CD8-positive, alpha-beta memory T cell (primary cell): ENCODE data around the gene CST6. TPM values are rescaled to one million over a fixed set of nuclear protein-coding genes. Genes with fewer than 3 reads are reported as not detected.
"Not testable (repeated sequence)": the region's sequence is repeated elsewhere in the genome, so short reads cannot be mapped to it uniquely, and the experiment has no call there.

Source experiments
- CTCF ChIA-PET: fragments of 350-600 bp; sonication (Branson Sonifier 250); formaldehyde crosslinking; loops from one replicate; lab custom pipeline; 2021; ENCODE audit warnings: antibody characterized with exemption; lab: Charles Lee
- POLR2A ChIA-PET: fragments of 350-600 bp; sonication (Branson Sonifier 250); formaldehyde crosslinking; loops from one replicate; lab custom pipeline; 2021; ENCODE audit warnings: antibody characterized with exemption; lab: Charles Lee
- DNase-seq, 5 donors: peaks; one replicate each; pipeline versions ENCODE4 v3.0.0 to v3.0.0-alpha.2; 2020 to 2022; ENCODE audit warnings: mixed read lengths in 1 of 5
- H3K27ac ChIP-seq: one replicate; pipeline ENCODE4 v1.7.0; 2013; ENCODE audit warnings: low read depth, mild to moderate bottlenecking, low read length, moderate library complexity
- H3K27me3 ChIP-seq: 2 replicates; pipeline ENCODE4 v1.7.0; 2013; ENCODE audit warnings: low read length, mild to moderate bottlenecking; ENCODE audit not compliant: insufficient read depth, poor library complexity, severe bottlenecking
- H3K36me3 ChIP-seq: 2 replicates; pipeline ENCODE4 v1.7.0; 2013; ENCODE audit warnings: mild to moderate bottlenecking, low read length, moderate library complexity; ENCODE audit not compliant: insufficient read depth
- H3K4me1 ChIP-seq: 2 replicates; pipeline ENCODE4 v1.7.0; 2013; ENCODE audit warnings: mild to moderate bottlenecking, low read length, moderate library complexity; ENCODE audit not compliant: insufficient read depth
- H3K4me3 ChIP-seq: 2 replicates; pipeline ENCODE4 v1.7.0; 2013; ENCODE audit warnings: mild to moderate bottlenecking, low read length
- H3K9me3 ChIP-seq: 2 replicates; pipeline ENCODE4 v1.7.0; 2013; ENCODE audit warnings: mild to moderate bottlenecking, low read length
- H3K27ac Mint-ChIP-seq, 8 donors: one replicate each; pipeline ENCODE4 v1.8.0; 2020 to 2021; ENCODE audit warnings: mixed read lengths in 8 of 8, mild to moderate bottlenecking in 6 of 8, inconsistent platforms in 3 of 8, moderate library complexity in 3 of 8
- H3K27me3 Mint-ChIP-seq, 2 donors: one replicate each; pipeline ENCODE4 v1.8.0; 2020 to 2021; ENCODE audit warnings: mixed read lengths in 2 of 2, mild to moderate bottlenecking in 1 of 2, moderate library complexity in 1 of 2
- H3K36me3 Mint-ChIP-seq, 3 donors: one replicate each; pipeline ENCODE4 v1.8.0; 2020 to 2021; ENCODE audit warnings: mixed read lengths in 3 of 3, inconsistent platforms in 1 of 3, mild to moderate bottlenecking in 1 of 3
- H3K4me1 Mint-ChIP-seq, 3 donors: one replicate each; pipeline ENCODE4 v1.8.0; 2020 to 2021; ENCODE audit warnings: mixed read lengths in 3 of 3, inconsistent platforms in 1 of 3, mild to moderate bottlenecking in 1 of 3
- H3K4me3 Mint-ChIP-seq, 7 donors: one replicate each; pipeline ENCODE4 v1.8.0; 2020 to 2021; ENCODE audit warnings: mixed read lengths in 7 of 7, mild to moderate bottlenecking in 6 of 7, moderate library complexity in 4 of 7, inconsistent platforms in 2 of 7
- H3K9me3 Mint-ChIP-seq, 5 donors: one replicate each; pipeline ENCODE4 v1.8.0; 2020 to 2022; ENCODE audit warnings: mixed read lengths in 5 of 5, mild to moderate bottlenecking in 3 of 5, moderate library complexity in 2 of 5, inconsistent platforms in 1 of 5
- polyA plus RNA-seq: library from polyadenylated mRNA; unstranded; fragments of 300-500 nt; fragmentation: Illumina TruSeq; gene quantifications from one replicate; pipeline ENCODE4 v1.2.3, GENCODE V29; 2021
- total RNA-seq, 2 experiments: library from RNA; stranded (reverse); gene quantifications; one replicate each; pipeline ENCODE4 v1.2.3, GENCODE V29; 2021

The CST6 gene
- total and polyA plus RNA-seq, 3 experiments from 2014 or later: not detected

GRCh38 chr11:66004186-66004585, 7.6 kb upstream of the CST6 start:
- Mint-ChIP-seq H3K4me3 (peak overlapping the region in 6 of 7 donors; percentile 39 to 97 (median 60)), H3K27ac (peak overlapping the region in 3 of 8 donors; percentile 73 to 95 (median 90)), H3K36me3 (peaks cover 0 to 44% (median 0%) of the 10 kb centered on the region in 3 donors), H3K4me1 (peaks cover 32 to 45% (median 42%) of the 10 kb centered on the region in 3 donors), H3K27me3 (peaks cover 0 to 3% of the 10 kb centered on the region in 2 donors), H3K9me3 (no peaks in the 10 kb centered on the region)
- Histone ChIP-seq H3K4me3 (no peak overlapping the region), H3K4me1 (peaks cover 20% of the 10 kb centered on the region), H3K27me3 (no peaks in the 10 kb centered on the region), H3K27ac (no peak overlapping the region), H3K36me3 (peaks cover 22% of the 10 kb centered on the region), H3K9me3 (no peaks in the 10 kb centered on the region)
- no peak for DNase-seq
- ChIA-PET CTCF (no interaction called here), POLR2A (no interaction called here)

DNA sequence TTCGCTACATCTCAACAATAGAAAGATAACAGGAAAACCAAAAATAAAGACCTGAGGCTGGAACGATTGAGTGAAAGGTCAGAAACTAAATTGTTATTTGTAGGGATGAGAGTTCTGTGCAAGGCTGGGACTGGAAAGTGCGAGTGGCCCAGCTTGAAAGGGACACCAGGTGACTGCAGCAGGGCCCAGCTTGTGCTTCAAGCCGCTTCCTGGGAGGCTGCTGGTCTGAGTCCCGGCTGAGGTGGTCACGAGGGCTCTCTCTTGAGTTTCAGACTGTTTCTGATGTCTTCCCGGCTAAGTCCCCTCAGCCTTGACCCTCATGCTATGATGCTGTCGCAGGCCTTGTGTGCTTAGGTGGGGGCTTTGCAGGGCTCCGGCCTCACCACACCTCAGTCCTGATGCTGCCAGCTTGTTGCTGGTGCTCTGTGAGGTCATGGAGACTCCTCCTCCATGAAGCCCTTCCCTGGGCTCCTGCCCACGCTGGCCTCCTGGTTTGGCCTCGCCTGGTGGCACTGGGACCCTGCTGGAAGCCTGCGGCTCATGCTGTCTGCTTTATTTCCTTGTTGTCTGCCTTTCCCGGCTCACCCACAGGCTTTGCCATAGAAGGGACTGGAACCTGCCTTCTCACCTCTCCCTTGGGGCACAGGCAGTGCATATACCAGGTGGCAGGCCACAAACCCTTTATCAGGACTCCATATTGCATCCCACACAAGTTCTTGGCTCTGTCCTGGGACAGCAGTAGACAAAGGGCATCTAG, 5.5 kb upstream of the CST6 start:
- Mint-ChIP-seq H3K9me3 (no peaks in the 10 kb centered on the region), H3K4me3 (peak overlapping the region in 1 of 7 donors; percentile 61), H3K4me1 (peaks cover 22 to 28% (median 24%) of the 10 kb centered on the region in 3 donors), H3K36me3 (peaks cover 0 to 28% (median 0%) of the 10 kb centered on the region in 3 donors), H3K27me3 (peaks cover 5 to 6% of the 10 kb centered on the region in 2 donors), H3K27ac (peak overlapping the region in 2 of 8 donors; percentile 22 to 92)
- H3K9me3 ChIP-seq: no peaks in the 10 kb centered on the region
- ChIA-PET POLR2A (no interaction called here), CTCF (no interaction called here)
- no peak overlapping the region for H3K27ac ChIP-seq
- no peak for DNase-seq
- H3K4me3 ChIP-seq: no peak overlapping the region
- peaks cover 11% of the 10 kb centered on the region for H3K36me3 ChIP-seq
- peaks cover 9% of the 10 kb centered on the region for H3K4me1 ChIP-seq
- peaks cover under 1% of the 10 kb centered on the region for H3K27me3 ChIP-seq

DNA sequence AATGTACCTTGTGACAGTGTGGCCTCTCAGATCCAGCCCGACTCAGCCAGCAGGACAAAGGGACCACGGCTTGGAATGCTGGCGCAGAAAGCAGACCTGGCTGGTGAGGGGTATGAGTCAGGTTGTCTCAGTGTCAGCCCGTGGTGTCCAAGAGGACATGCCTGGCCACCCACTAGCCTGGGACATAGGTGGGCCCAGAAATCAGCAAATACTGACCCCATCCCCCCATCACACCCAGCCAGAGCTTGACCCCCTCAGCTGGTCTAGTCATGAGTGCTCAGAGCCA, 5.0 kb upstream of the CST6 start:
- peak overlapping the region in 1 of 7 donors; percentile 61 for H3K4me3 Mint-ChIP-seq
- peaks cover 5 to 10% of the 10 kb centered on the region in 2 donors for H3K27me3 Mint-ChIP-seq
- Histone ChIP-seq H3K4me3 (no peak overlapping the region), H3K36me3 (peaks cover 11% of the 10 kb centered on the region), H3K4me1 (peaks cover 8% of the 10 kb centered on the region), H3K9me3 (no peaks in the 10 kb centered on the region), H3K27ac (no peak overlapping the region), H3K27me3 (peaks cover 4% of the 10 kb centered on the region)
- POLR2A ChIA-PET: no interaction called here
- CTCF ChIA-PET: no interaction called here
- peaks cover 17 to 23% (median 19%) of the 10 kb centered on the region in 3 donors for H3K4me1 Mint-ChIP-seq
- H3K36me3 Mint-ChIP-seq: peaks cover 0 to 23% (median 0%) of the 10 kb centered on the region in 3 donors
- no peak for DNase-seq
- peak overlapping the region in 2 of 8 donors; percentile 22 to 92 for H3K27ac Mint-ChIP-seq
- H3K9me3 Mint-ChIP-seq: no peaks in the 10 kb centered on the region

DNA sequence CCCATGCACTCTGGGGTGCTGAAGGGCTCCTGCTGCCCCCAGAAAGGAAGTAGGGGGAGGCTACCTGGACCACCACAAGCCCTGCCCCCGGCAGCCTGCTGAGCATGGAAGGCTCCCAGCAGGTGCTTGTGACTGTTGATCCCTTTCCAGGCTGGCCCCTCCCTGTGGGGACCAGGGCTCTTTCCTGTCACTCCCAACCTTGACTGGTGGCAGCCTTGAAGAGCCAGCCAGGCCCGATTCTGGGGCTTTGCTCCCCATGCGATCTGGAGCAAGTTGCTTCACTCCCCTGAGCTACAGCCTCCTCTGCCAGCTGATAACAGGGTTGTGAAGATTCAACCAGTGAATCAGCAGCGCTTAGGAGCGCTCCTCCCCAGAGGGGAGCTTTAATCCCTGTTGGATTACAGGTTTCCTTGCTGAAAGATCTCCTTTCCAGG, 4.6 kb upstream of the CST6 start:
- no peak for DNase-seq
- no peak overlapping the region for H3K4me3 Mint-ChIP-seq
- H3K27me3 Mint-ChIP-seq: peaks cover 5 to 12% of the 10 kb centered on the region in 2 donors
- Histone ChIP-seq H3K4me1 (peaks cover 8% of the 10 kb centered on the region), H3K4me3 (no peak overlapping the region), H3K27ac (no peak overlapping the region), H3K36me3 (peaks cover 11% of the 10 kb centered on the region), H3K9me3 (no peaks in the 10 kb centered on the region), H3K27me3 (peaks cover 7% of the 10 kb centered on the region)
- no peaks in the 10 kb centered on the region for H3K9me3 Mint-ChIP-seq
- POLR2A ChIA-PET: no interaction called here
- CTCF ChIA-PET: interaction anchor here (1.2 kb wide), 1 partner anchor 15 kb away, joined by 5 read pairs; no protein-coding TSS in a partner anchor
- H3K4me1 Mint-ChIP-seq: peaks cover 13 to 19% (median 15%) of the 10 kb centered on the region in 3 donors
- H3K27ac Mint-ChIP-seq: peak overlapping the region in 1 of 8 donors; percentile 38
- H3K36me3 Mint-ChIP-seq: peaks cover 0 to 20% (median 0%) of the 10 kb centered on the region in 3 donors

- ChIA-PET POLR2A (no interaction called here), CTCF (interaction anchor here (1.1 to 1.4 kb wide), 3 partner anchors 9 to 36 kb away, joined by 3 to 5 read pairs (median 4); no protein-coding TSS in a partner anchor)
- H3K4me3 Mint-ChIP-seq: no peak overlapping the region
- Histone ChIP-seq H3K9me3 (no peaks in the 10 kb centered on the region), H3K27ac (no peak overlapping the region), H3K36me3 (peaks cover 11% of the 10 kb centered on the region), H3K4me3 (no peak overlapping the region), H3K4me1 (peaks cover 4% of the 10 kb centered on the region), H3K27me3 (peaks cover 13% of the 10 kb centered on the region)
- H3K4me1 Mint-ChIP-seq: peaks cover 7 to 11% (median 7%) of the 10 kb centered on the region in 3 donors
- peaks cover 9 to 19% of the 10 kb centered on the region in 2 donors for H3K27me3 Mint-ChIP-seq
- H3K9me3 Mint-ChIP-seq: no peaks in the 10 kb centered on the region
- DNase-seq: no peak
- H3K27ac Mint-ChIP-seq: peak overlapping the region in 1 of 8 donors; percentile 56
- peaks cover 0 to 14% (median 0%) of the 10 kb centered on the region in 3 donors for H3K36me3 Mint-ChIP-seq
Measured at GRCh38 chr11:66008095-66008467, 3.7 kb upstream of the CST6 start.

DNA sequence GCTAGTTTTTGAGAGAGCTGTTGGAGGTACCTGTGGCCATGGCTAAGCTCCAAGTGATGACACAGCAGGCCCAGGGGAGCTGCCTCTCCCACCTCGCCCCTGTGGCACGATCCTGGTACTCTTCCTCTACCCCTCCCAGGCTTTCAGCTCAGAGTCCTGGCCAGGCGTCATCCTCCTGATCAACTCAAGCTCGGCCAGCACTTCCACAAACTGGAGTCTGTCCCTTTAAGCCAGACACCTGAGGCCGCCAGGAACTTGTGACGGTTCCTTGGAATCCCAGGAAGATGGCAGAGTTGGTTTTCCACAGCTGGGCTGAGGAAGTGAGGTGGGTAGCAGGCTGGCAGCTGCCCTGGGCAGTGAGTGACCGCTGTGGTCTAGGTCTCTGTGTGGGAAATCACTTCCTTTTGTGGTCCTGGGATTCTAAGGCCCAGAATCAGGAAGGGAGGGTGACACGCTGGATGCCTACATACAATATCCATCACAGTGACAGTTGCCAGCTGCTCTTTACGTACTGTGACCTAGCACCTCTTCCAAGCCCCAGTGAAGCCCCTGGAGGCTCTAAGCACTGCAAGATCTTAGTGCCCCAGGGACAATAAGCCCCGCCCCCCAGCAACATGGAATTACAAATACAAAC, 3.2 kb upstream of the CST6 start:
- peak overlapping the region in 2 of 8 donors; percentile 56 to 65 for H3K27ac Mint-ChIP-seq

GRCh38 chr11:66010036-66010435, 1.8 kb upstream of the CST6 start:
- H3K4me3 ChIP-seq, H3K27ac ChIP-seq, DNase-seq, H3K4me1 ChIP-seq, H3K36me3 Mint-ChIP-seq, H3K36me3 ChIP-seq, H3K4me1 Mint-ChIP-seq, H3K9me3 Mint-ChIP-seq, POLR2A ChIA-PET, H3K9me3 ChIP-seq: not testable (repeated sequence)
- H3K27me3 Mint-ChIP-seq: peaks cover 16 to 28% of the 10 kb centered on the region in 2 donors
- CTCF ChIA-PET: interaction anchor here (1.3 to 5.6 kb wide), 2 partner anchors 12 to 120 kb away, joined by 3 to 22 read pairs; partner anchors contain the start of gene CCDC85B
- peak overlapping the region in 1 of 7 donors; percentile 52 for H3K4me3 Mint-ChIP-seq
- H3K27me3 ChIP-seq: peaks cover 16% of the 10 kb centered on the region
- peak overlapping the region in 1 of 8 donors; percentile 38 for H3K27ac Mint-ChIP-seq

More for the DNA sequence above, 3.2 kb upstream of the CST6 start:
- Histone ChIP-seq H3K9me3 (no peaks in the 10 kb centered on the region), H3K27ac (no peak overlapping the region), H3K27me3 (peaks cover 16% of the 10 kb centered on the region), H3K36me3 (peaks cover 11% of the 10 kb centered on the region), H3K4me1 (no peaks in the 10 kb centered on the region), H3K4me3 (no peak overlapping the region)
- Mint-ChIP-seq H3K4me3 (no peak overlapping the region), H3K27me3 (peaks cover 12 to 24% of the 10 kb centered on the region in 2 donors), H3K36me3 (peaks cover 0 to 12% (median 0%) of the 10 kb centered on the region in 3 donors), H3K9me3 (no peaks in the 10 kb centered on the region), H3K4me1 (peaks cover 2 to 6% (median 2%) of the 10 kb centered on the region in 3 donors)
- CTCF ChIA-PET: interaction anchor here (0.7 to 1.4 kb wide), 4 partner anchors 9 to 36 kb away, joined by 3 to 5 read pairs (median 4); no protein-coding TSS in a partner anchor
- no peak for DNase-seq
- POLR2A ChIA-PET: no interaction called here
